Measurements from ENCODE around the gene NUBPL.

NUBPL gene

GRCh38 chr14:31881531-31882310 is 320.5 kb downstream of the NUBPL start:
- no peaks in the 10 kb centered on the region for H3K4me1 ChIP-seq (ENCODE audit: control insufficient read depth, low read length)
- no peak for TF ChIP-seq CTCF (IDR thresholded peaks at IDR 0.05; ENCODE audit: low read depth, low read length, poor library complexity, severe bottlenecking)
- TF ChIP-seq EZH2phosphoT487 (IDR thresholded peaks at IDR 0.05; ENCODE audit: borderline replicate concordance, low read length), result no peak
- no peak overlapping the region for H3K4me3 ChIP-seq (ENCODE audit: low read length)
- H3K27ac ChIP-seq (ENCODE audit: low read depth, low read length), result no peak overlapping the region
- H3K79me2 ChIP-seq (ENCODE audit: control insufficient read depth, low read length), result no peaks in the 10 kb centered on the region
- no peaks in the 10 kb centered on the region for H3K36me3 ChIP-seq (ENCODE audit: control insufficient read depth, low read length)
- no peaks in the 10 kb centered on the region for H4K20me1 ChIP-seq (ENCODE audit: control insufficient read depth, insufficient read depth, low read depth, low read length)
- H3K9me3 ChIP-seq (ENCODE audit: control insufficient read depth, insufficient read depth, low read length), result no peaks in the 10 kb centered on the region
- no peaks in the 10 kb centered on the region for H3K27me3 ChIP-seq (ENCODE audit: control insufficient read depth, low read length)
- no peaks in the 10 kb centered on the region for H3F3A ChIP-seq (ENCODE audit: control insufficient read depth, insufficient read depth)
- H3K4me2 ChIP-seq (ENCODE audit: low read length), result no peak overlapping the region
- H3K9me2 ChIP-seq (replicated peaks; ENCODE audit: control insufficient read depth, low read length), result no peaks in the 10 kb centered on the region

GRCh38 chr14:31884238-31884637 is 323.0 kb downstream of the NUBPL start:
- H3K27ac ChIP-seq (ENCODE audit: low read depth, low read length), result no peak overlapping the region

GRCh38 chr14:31884776-31885379 is 323.7 kb downstream of the NUBPL start:
- Histone ChIP-seq H3K4me3 (ENCODE audit: low read length) (no peak overlapping the region), H3K4me1 (ENCODE audit: control insufficient read depth, low read length) (no peaks in the 10 kb centered on the region), H3K79me2 (ENCODE audit: control insufficient read depth, low read length) (no peaks in the 10 kb centered on the region), H3K36me3 (ENCODE audit: control insufficient read depth, low read length) (no peaks in the 10 kb centered on the region), H3K9me2 (replicated peaks; ENCODE audit: control insufficient read depth, low read length) (no peaks in the 10 kb centered on the region), H3F3A (ENCODE audit: control insufficient read depth, insufficient read depth) (no peaks in the 10 kb centered on the region), H3K9me3 (ENCODE audit: control insufficient read depth, insufficient read depth, low read length) (no peaks in the 10 kb centered on the region), H3K27me3 (ENCODE audit: control insufficient read depth, low read length) (no peaks in the 10 kb centered on the region), H3K27ac (ENCODE audit: low read depth, low read length) (no peak overlapping the region), H4K20me1 (ENCODE audit: control insufficient read depth, insufficient read depth, low read depth, low read length) (no peaks in the 10 kb centered on the region), H3K4me2 (ENCODE audit: low read length) (no peak overlapping the region)
- TF ChIP-seq CTCF (IDR thresholded peaks at IDR 0.05; ENCODE audit: low read depth, low read length, poor library complexity, severe bottlenecking) (no peak), EZH2phosphoT487 (IDR thresholded peaks at IDR 0.05; ENCODE audit: borderline replicate concordance, low read length) (no peak)

More at GRCh38 chr14:31884238-31884637, 323.0 kb downstream of the NUBPL start:
- Histone ChIP-seq H3K79me2 (ENCODE audit: control insufficient read depth, low read length) (no peaks in the 10 kb centered on the region), H3K4me2 (ENCODE audit: low read length) (no peak overlapping the region), H3F3A (ENCODE audit: control insufficient read depth, insufficient read depth) (no peaks in the 10 kb centered on the region), H3K4me1 (ENCODE audit: control insufficient read depth, low read length) (no peaks in the 10 kb centered on the region), H3K36me3 (ENCODE audit: control insufficient read depth, low read length) (no peaks in the 10 kb centered on the region), H3K4me3 (ENCODE audit: low read length) (no peak overlapping the region), H4K20me1 (ENCODE audit: control insufficient read depth, insufficient read depth, low read depth, low read length) (no peaks in the 10 kb centered on the region), H3K9me2 (replicated peaks; ENCODE audit: control insufficient read depth, low read length) (no peaks in the 10 kb centered on the region), H3K9me3 (ENCODE audit: control insufficient read depth, insufficient read depth, low read length) (no peaks in the 10 kb centered on the region), H3K27me3 (ENCODE audit: control insufficient read depth, low read length) (no peaks in the 10 kb centered on the region)
- TF ChIP-seq CTCF (IDR thresholded peaks at IDR 0.05; ENCODE audit: low read depth, low read length, poor library complexity, severe bottlenecking) (no peak), EZH2phosphoT487 (IDR thresholded peaks at IDR 0.05; ENCODE audit: borderline replicate concordance, low read length) (no peak)

Data from DOHH2 (cell line).